B cell (primary cell): Measurements from ENCODE around the gene IRS1. TPM values are rescaled to one million over a fixed set of nuclear protein-coding genes. Genes with fewer than 3 reads are reported as not detected.
A peak's percentile ranks its signal among the peaks of the same experiment; 100 is the strongest.

ENCODE experiments used
- ATAC-seq: fragments of 200-7000 bp; cut with Tn5 transposase; one replicate; pipeline ENCODE4 v1.10.0; 2021; ENCODE audit warnings: low read depth, mild to moderate bottlenecking, moderate number of reproducible peaks, moderate library complexity
- CTCF ChIA-PET: fragments of 350-600 bp; sonication (Branson Sonifier 250); formaldehyde crosslinking; loops from one replicate; lab custom pipeline; 2021; ENCODE audit warnings: antibody characterized with exemption, inconsistent platforms; lab: Charles Lee
- POLR2A ChIA-PET: fragments of 350-600 bp; sonication (Branson Sonifier 250); formaldehyde crosslinking; loops from one replicate; lab custom pipeline; 2021; ENCODE audit warnings: antibody characterized with exemption; lab: Charles Lee
- DNase-seq: peaks from one replicate; pipeline ENCODE4 v3.0.0; 2013
- H2AFZ ChIP-seq: 2 replicates; pipeline ENCODE4 v1.6.1; 2012; ENCODE audit warnings: mild to moderate bottlenecking, low read depth, low read length; ENCODE audit not compliant: insufficient read depth, poor library complexity, severe bottlenecking
- H3K27ac ChIP-seq, 2 donors: 1 replicate in 1 of 2; 2 replicates in 1 of 2; pipeline ENCODE4 v1.5.1; 2012 to 2013; ENCODE audit warnings: low read length in 2 of 2, mild to moderate bottlenecking in 2 of 2, moderate library complexity in 1 of 2
- H3K27me3 ChIP-seq, 4 experiments: fragments of 200-600 bp in 1 of 4; sonication (generic) in 1 of 4; replicated peaks in 1 of 4; 1 replicate in 2 of 4; 2 replicates in 2 of 4; pipeline versions ENCODE4 v1.6.1 to v1.7.0; 2013 to 2016; ENCODE audit warnings: low read length in 3 of 4, mild to moderate bottlenecking in 2 of 4, mixed read lengths in 1 of 4, moderate library complexity in 1 of 4; ENCODE audit not compliant: insufficient read depth in 4 of 4, control insufficient read depth in 3 of 4; ENCODE audit errors: control extremely low read depth in 1 of 4
- H3K36me3 ChIP-seq, 2 experiments: replicated peaks in 1 of 2; 1 replicate in 1 of 2; 2 replicates in 1 of 2; pipeline versions ENCODE4 v1.6.1 to v1.7.1; 2013; ENCODE audit warnings: low read length in 1 of 2; ENCODE audit not compliant: insufficient read depth in 2 of 2, control insufficient read depth in 1 of 2; ENCODE audit errors: control extremely low read depth in 1 of 2, extremely low read depth in 1 of 2
- H3K4me1 ChIP-seq, 2 donors: fragments of 200-600 bp in 1 of 2; sonication (generic) in 1 of 2; 1 replicate in 1 of 2; 2 replicates in 1 of 2; pipeline versions ENCODE4 v1.5.1 to v1.6.1; 2013 to 2017; ENCODE audit warnings: low read length in 2 of 2; ENCODE audit not compliant: control insufficient read depth in 2 of 2, insufficient read depth in 2 of 2
- H3K4me2 ChIP-seq: replicated peaks from 2 replicates; pipeline ENCODE3; 2012; ENCODE audit warnings: mild to moderate bottlenecking, low read depth, low read length; ENCODE audit not compliant: poor library complexity, severe bottlenecking
- H3K4me3 ChIP-seq, 5 experiments: fragments of 200-600 bp in 1 of 5; sonication (generic) in 1 of 5; 1 replicate in 3 of 5; 2 replicates in 2 of 5; pipeline versions ENCODE4 v1.5.1 to v1.7.0; 2011 to 2016; ENCODE audit warnings: low read length in 4 of 5, mild to moderate bottlenecking in 4 of 5, low read depth in 2 of 5, control low read depth in 1 of 5, moderate library complexity in 1 of 5; ENCODE audit not compliant: insufficient read depth in 1 of 5; ENCODE audit errors: control extremely low read depth in 1 of 5, extremely low read depth in 1 of 5
- H3K79me2 ChIP-seq: fragments of 200-600 bp; sonication (generic); one replicate; pipeline ENCODE4 v1.6.0; 2016; ENCODE audit warnings: low read length; ENCODE audit not compliant: control insufficient read depth, insufficient read depth
- H3K9ac ChIP-seq: fragments of 200-600 bp; sonication (generic); 2 replicates; pipeline ENCODE4 v1.6.1; 2017; ENCODE audit warnings: mild to moderate bottlenecking, low read length, moderate library complexity
- H3K9me3 ChIP-seq, 3 donors: one replicate each; pipeline versions ENCODE4 v1.6.1 to v1.7.1; 2013; ENCODE audit warnings: low read length in 2 of 3; ENCODE audit not compliant: control insufficient read depth in 2 of 3, insufficient read depth in 1 of 3; ENCODE audit errors: control extremely low read depth in 1 of 3
- H4K20me1 ChIP-seq: 2 replicates; pipeline ENCODE4 v1.6.0; 2012; ENCODE audit warnings: mild to moderate bottlenecking, low read length; ENCODE audit not compliant: insufficient read depth, control insufficient read depth, poor library complexity, severe bottlenecking
- H3K27ac Mint-ChIP-seq: one replicate; pipeline ENCODE4 v1.8.0; 2021; ENCODE audit warnings: mixed read lengths
- H3K27me3 Mint-ChIP-seq: one replicate; pipeline ENCODE4 v1.8.0; 2021; ENCODE audit warnings: mixed read lengths
- H3K4me1 Mint-ChIP-seq: one replicate; pipeline ENCODE4 v1.8.0; 2021; ENCODE audit warnings: mixed read lengths
- H3K4me3 Mint-ChIP-seq: one replicate; pipeline ENCODE4 v1.8.0; 2021; ENCODE audit warnings: mixed read lengths
- H3K9me3 Mint-ChIP-seq: one replicate; pipeline ENCODE4 v1.8.0; 2022; ENCODE audit warnings: mixed read lengths; ENCODE audit not compliant: insufficient read depth
- CTCF ChIP-seq: fragments of 200-600 bp; IDR thresholded peaks from one replicate; pipeline ENCODE4 v1.8.0; 2022; ENCODE audit warnings: antibody characterized with exemption, mild to moderate bottlenecking
- EZH2 ChIP-seq: IDR thresholded peaks from 2 replicates; pipeline ENCODE4 v1.6.1; 2012; ENCODE audit warnings: borderline replicate concordance, low read depth, mild to moderate bottlenecking, moderate library complexity, low read length; ENCODE audit not compliant: insufficient read depth, poor library complexity, severe bottlenecking
- WGBS: methylation state at CpG from one replicate; pipeline ENCODE4 v1.1.5; 2013; ENCODE audit warnings: missing lambda C conversion rate; ENCODE audit not compliant: insufficient coverage; 5-methylcytosine and 5-hydroxymethylcytosine counted together
- intact Hi-C: fragments of 100-400 bp; cut with micrococcal nuclease; formaldehyde crosslinking; loops from one replicate; pipeline ENCODE4 v1.10.0; 2022
- polyA plus RNA-seq: library from polyadenylated mRNA; depleted of rRNA; stranded (reverse); fragments of >200 nt; gene quantifications from 2 replicates; pipeline ENCODE4 v1.2.3, GENCODE V29; 2012
- total RNA-seq, 2 donors: library from RNA; stranded (reverse); fragments of 120-200 nt in 1 of 2; gene quantifications; 1 replicate in 1 of 2; 2 replicates in 1 of 2; pipeline versions ENCODE4 v1.2.3 to v1.2.4, GENCODE V29; 2013 to 2022

Gene IRS1
- total and polyA plus RNA-seq, 2 donors (not counting 1 experiment from before 2014, with no cell fraction given) = 3.8 to 11.9 TPM

GRCh38 chr2:226791487-226792081 lies 8.0 kb downstream of the IRS1 start:
- Mint-ChIP-seq H3K27ac (peak overlapping the region; percentile 99), H3K4me3 (peak overlapping the region; percentile 97), H3K27me3 (no peaks in the 10 kb centered on the region), H3K9me3 (no peaks in the 10 kb centered on the region), H3K4me1 (peaks cover 36% of the 10 kb centered on the region)
- peak; percentile 95 for DNase-seq
- Histone ChIP-seq H3K4me3 (peak overlapping the region; percentile 51 to 85 (median 75)), H3K27me3 (no peaks in the 10 kb centered on the region), H3K9ac (peak overlapping the region; percentile 85), H4K20me1 (no peaks in the 10 kb centered on the region), H3K36me3 (no peaks in the 10 kb centered on the region), H3K27ac (peak overlapping the region; percentile 92), H3K79me2 (no peaks in the 10 kb centered on the region), H2AFZ (peak overlapping the region; percentile 85), H3K4me2 (peak overlapping the region; percentile 94), H3K4me1 (peaks cover 12 to 18% of the 10 kb centered on the region in 2 donors), H3K9me3 (peaks cover 0 to 7% (median 0%) of the 10 kb centered on the region in 3 donors)
- under 1% methylated on average over 51 of the region's 56 CpGs for WGBS
- ATAC-seq = peak; percentile 98
- intact Hi-C loops = loop anchor here (1.0 to 10.0 kb wide), 8 partner anchors 8 to 1857 kb away; partner anchors contain the start of genes DOCK10, IRS1, MFF and RHBDD1
- TF ChIP-seq EZH2 (no peak), CTCF (peak; percentile 67)
- ChIA-PET POLR2A (interaction anchor here (1.2 kb wide), 1 partner anchor 9 kb away, joined by 3 read pairs; the partner anchor contains the start of gene IRS1), CTCF (interaction anchor here (0.8 to 4.8 kb wide), 4 partner anchors 8 to 368 kb away, joined by 3 to 25 read pairs (median 10); partner anchors contain the start of gene IRS1)

GRCh38 chr2:226791056-226791486 lies 8.5 kb downstream of the IRS1 start:
- DNase-seq (peak; percentile 93), ATAC-seq (peak; percentile 42)
- Histone ChIP-seq H3K36me3 (no peaks in the 10 kb centered on the region), H3K27me3 (no peaks in the 10 kb centered on the region), H3K4me2 (peak overlapping the region; percentile 94), H2AFZ (peak overlapping the region; percentile 85), H3K27ac (peak overlapping the region; percentile 92), H3K4me1 (peaks cover 12 to 18% of the 10 kb centered on the region in 2 donors), H3K4me3 (peak overlapping the region; percentile 27 to 85 (median 61)), H3K9me3 (peaks cover 0 to 7% (median under 1%) of the 10 kb centered on the region in 3 donors), H3K79me2 (no peaks in the 10 kb centered on the region), H4K20me1 (no peaks in the 10 kb centered on the region), H3K9ac (peak overlapping the region; percentile 85)
- H3K9me3 Mint-ChIP-seq = no peaks in the 10 kb centered on the region
- TF ChIP-seq EZH2 (no peak), CTCF (no peak)
- peak overlapping the region; percentile 99 for H3K27ac Mint-ChIP-seq
- H3K4me1 Mint-ChIP-seq = peaks cover 33% of the 10 kb centered on the region
- peak overlapping the region; percentile 97 for H3K4me3 Mint-ChIP-seq
- H3K27me3 Mint-ChIP-seq = no peaks in the 10 kb centered on the region
- WGBS = 0% methylated on average over 22 of the region's 24 CpGs
- intact Hi-C loops = loop anchor here (1.0 to 10.0 kb wide), 8 partner anchors 8 to 1856 kb away; partner anchors contain the start of genes DOCK10, IRS1, MFF and RHBDD1
- CTCF ChIA-PET = interaction anchor here (0.8 to 4.8 kb wide), 4 partner anchors 8 to 367 kb away, joined by 3 to 25 read pairs (median 10); partner anchors contain the start of gene IRS1
- POLR2A ChIA-PET = interaction anchor here (0.7 to 1.2 kb wide), 2 partner anchors 9 to 18 kb away, joined by 3 read pairs; partner anchors contain the start of gene IRS1
